HepG2 (cell line): Measurements from ENCODE around the gene SLC16A9. TPM values are rescaled to one million over a fixed set of nuclear protein-coding genes. Genes with fewer than 3 reads are reported as not detected.

Experiments
- ATAC-seq: fragments of 200-7000 bp; cut with Tn5 transposase; 3 replicates; pipeline ENCODE4 v1.9.1; 2020; ENCODE audit warnings: mild to moderate bottlenecking, moderate library complexity
- BruUV-seq: library from RNA; stranded (reverse); fragments of 400-500 nt; replicated peaks from 2 replicates; lab custom pipeline; 2021; lab: Mats Ljungman, UMichigan
- CTCF ChIA-PET: fragments of 300-600 bp; formaldehyde crosslinking; extraction: SDS; loops from one replicate; lab custom pipeline; 2021; ENCODE audit warnings: low total read pairs, inconsistent platforms, low intra/inter-chr PET ratio; lab: Yijun Ruan, JAX
- POLR2A ChIA-PET: fragments of 350-600 bp; sonication (Branson Sonifier 250); formaldehyde crosslinking; loops from one replicate; lab custom pipeline; 2020; ENCODE audit warnings: antibody characterized with exemption, inconsistent platforms; lab: Yijun Ruan, JAX
- DNase-seq: peaks from one replicate; pipeline ENCODE4 v3.0.0-alpha.2; 2015; ENCODE audit warnings: low spot score
- FAIRE-seq: peaks from 3 replicates; lab custom pipeline; 2011; peaks lifted over from hg19 to GRCh38; lab: Jason Lieb, UNC
- H2AFZ ChIP-seq: one replicate; pipeline ENCODE4 v1.6.1; 2011; ENCODE audit warnings: low read length, inconsistent platforms
- H3K27ac ChIP-seq: fragments of 300-600 bp; 3 replicates; pipeline ENCODE4 v1.8.0; 2011; ENCODE audit warnings: mixed run types, mild to moderate bottlenecking, mixed read lengths, low read length, inconsistent platforms; ENCODE audit not compliant: insufficient read depth; ENCODE audit errors: extremely low read length
- H3K27me3 ChIP-seq, 2 experiments: fragments of 200-600 bp in 1 of 2; 2 replicates in 1 of 2; 3 replicates in 1 of 2; pipeline versions ENCODE4 v1.6.0 to v1.8.0; 2011; ENCODE audit warnings: low read length in 2 of 2, mild to moderate bottlenecking in 2 of 2, moderate library complexity in 2 of 2, inconsistent platforms in 1 of 2; ENCODE audit not compliant: insufficient read depth in 2 of 2, control insufficient read depth in 1 of 2
- H3K36me3 ChIP-seq, 2 experiments: fragments of 200-600 bp in 1 of 2; replicated peaks in 1 of 2; 2 replicates in 1 of 2; 3 replicates in 1 of 2; pipeline versions ENCODE4 v1.5.1 to v1.8.0; 2011; ENCODE audit warnings: low read length in 2 of 2, inconsistent platforms in 1 of 2; ENCODE audit not compliant: insufficient read depth in 2 of 2, control insufficient read depth in 1 of 2
- H3K4me1 ChIP-seq: 2 replicates; pipeline ENCODE4 v1.5.1; 2012; ENCODE audit warnings: low read length, inconsistent platforms; ENCODE audit not compliant: insufficient read depth
- H3K4me2 ChIP-seq: 2 replicates; pipeline ENCODE4 v1.6.0; 2011; ENCODE audit warnings: low read depth, low read length, inconsistent platforms
- H3K4me3 ChIP-seq, 3 experiments: fragments of 200-600 bp in 1 of 3; sonication (generic), shearing (Covaris generic) in 1 of 3; replicated peaks in 1 of 3; 2 replicates each; pipeline ENCODE4 v1.5.1; 2011 to 2016; ENCODE audit warnings: low read length in 3 of 3, inconsistent platforms in 2 of 3, low read depth in 2 of 3, mild to moderate bottlenecking in 2 of 3, control low read depth in 1 of 3, mixed read lengths in 1 of 3; ENCODE audit not compliant: insufficient read depth in 1 of 3
- H3K79me2 ChIP-seq: one replicate; pipeline ENCODE4 v1.6.1; 2011; ENCODE audit warnings: low read length, inconsistent platforms; ENCODE audit not compliant: insufficient read depth
- H3K9ac ChIP-seq: 2 replicates; pipeline ENCODE4 v1.6.0; 2011; ENCODE audit warnings: mild to moderate bottlenecking, low read depth, low read length, inconsistent platforms; ENCODE audit not compliant: insufficient read depth
- H3K9me3 ChIP-seq: 2 replicates; pipeline ENCODE4 v1.5.1; 2012; ENCODE audit warnings: mild to moderate bottlenecking, low read length
- H4K20me1 ChIP-seq: 2 replicates; pipeline ENCODE4 v1.6.0; 2011; ENCODE audit warnings: inconsistent platforms, mild to moderate bottlenecking, low read length, moderate library complexity; ENCODE audit not compliant: insufficient read depth
- KDM5A ChIP-seq: fragments of 200-600 bp; sonication (generic); IDR thresholded peaks from 2 replicates; pipeline ENCODE4 v1.7.0; 2018; ENCODE audit warnings: antibody characterized with exemption, mild to moderate bottlenecking, low read length, borderline replicate concordance
- MATR3 ChIP-seq: sonication (generic); formaldehyde crosslinking; IDR thresholded peaks from 2 replicates; pipeline ENCODE4 v1.4.0; 2020; ENCODE audit warnings: missing genetic modification reagents
- SKI ChIP-seq: fragments of 450-650 bp; IDR thresholded peaks from one replicate; pipeline ENCODE4 v1.6.1; 2018; ENCODE audit warnings: mild to moderate bottlenecking; ENCODE audit not compliant: partially characterized antibody
- SMARCE1 ChIP-seq: fragments of 450-650 bp; IDR thresholded peaks from 2 replicates; pipeline ENCODE4 v1.6.1; 2017; ENCODE audit warnings: borderline replicate concordance
- STAT5B ChIP-seq: sonication (generic); formaldehyde crosslinking; IDR thresholded peaks from 2 replicates; pipeline ENCODE4 v1.4.0; 2020; ENCODE audit warnings: missing genetic modification reagents
- ZNF333 ChIP-seq: sonication (generic); formaldehyde crosslinking; IDR thresholded peaks from 2 replicates; pipeline ENCODE4 v1.4.0; 2020; ENCODE audit warnings: mild to moderate bottlenecking, missing genetic modification reagents, borderline replicate concordance
- ZNF564 ChIP-seq: sonication (generic); formaldehyde crosslinking; IDR thresholded peaks from 2 replicates; pipeline ENCODE4 v1.8.1; 2023; ENCODE audit warnings: mild to moderate bottlenecking, missing genetic modification reagents
- WGBS: methylation state at CpG from one replicate; pipeline ENCODE4 v1.1.6; 2017; ENCODE audit warnings: low lambda C conversion rate; 5-methylcytosine and 5-hydroxymethylcytosine counted together
- in situ Hi-C: cut with HindIII; loops from 2 replicates; pipeline ENCODE4 v1.10.0; 2017; ENCODE audit warnings: low pct_unique_long_range_greater_than_20kb; ENCODE audit not compliant: extremely low pct_ligation_motif_present
- intact Hi-C: fragments of 100-400 bp; cut with micrococcal nuclease; formaldehyde crosslinking; loops from one replicate; pipeline ENCODE4 v1.10.0; 2022; ENCODE audit not compliant: unreplicated experiment
- polyA plus RNA-seq, 8 experiments: library from polyadenylated mRNA; depleted of rRNA in 3 of 8; stranded (reverse) in 7 of 8; unstranded in 1 of 8; fragments of >200 nt; fragmentation: Illumina TruSeq in 4 of 8; extraction: Trizol in 4 of 8; gene quantifications; 2 replicates each; pipeline versions ENCODE4 v1.2.1 to v1.2.3, GENCODE V29; 2011 to 2016; ENCODE audit warnings: low read depth in 4 of 8, missing spikeins in 1 of 8, mixed read lengths in 1 of 8; ENCODE audit not compliant: insufficient read depth in 1 of 8
- total RNA-seq, 5 experiments: library from RNA; depleted of rRNA; stranded (reverse); fragments of >200 nt; fragmentation: Illumina TruSeq; extraction: Trizol; gene quantifications; 2 replicates each; pipeline ENCODE4 v1.2.3, GENCODE V29; 2016; ENCODE audit warnings: low read depth in 1 of 5
- TF ChIP-seq, protein P1 (sequence below), 2 experiments: sonication (generic) in 1 of 2; formaldehyde crosslinking in 1 of 2; IDR thresholded peaks; 2 replicates each; pipeline versions ENCODE4 v1.4.0 to v1.6.1; 2018 to 2020; ENCODE audit warnings: missing genetic modification reagents in 2 of 2, borderline replicate concordance in 1 of 2, low read depth in 1 of 2, mild to moderate bottlenecking in 1 of 2, missing biosample characterization in 1 of 2
- TF ChIP-seq, protein P2 (sequence below): sonication (generic); formaldehyde crosslinking; IDR thresholded peaks from 2 replicates; pipeline ENCODE4 v1.4.0; 2020; ENCODE audit warnings: missing genetic modification reagents
- TF ChIP-seq, protein P3 (sequence below): sonication (generic); formaldehyde crosslinking; IDR thresholded peaks from 2 replicates; pipeline ENCODE4 v1.4.0; 2020; ENCODE audit warnings: mild to moderate bottlenecking, low read depth, missing genetic modification reagents
- TF ChIP-seq, protein P4 (sequence below): sonication (generic); formaldehyde crosslinking; IDR thresholded peaks from 2 replicates; pipeline ENCODE4 v1.4.0; 2020; ENCODE audit warnings: missing genetic modification reagents, borderline replicate concordance

SLC16A9 gene
- total and polyA plus RNA-seq, 2 of the 13 experiments (the other 11 are each of a cell fraction or from before 2014, with no cell fraction given), result 0.01 to 0.09 TPM

DNA sequence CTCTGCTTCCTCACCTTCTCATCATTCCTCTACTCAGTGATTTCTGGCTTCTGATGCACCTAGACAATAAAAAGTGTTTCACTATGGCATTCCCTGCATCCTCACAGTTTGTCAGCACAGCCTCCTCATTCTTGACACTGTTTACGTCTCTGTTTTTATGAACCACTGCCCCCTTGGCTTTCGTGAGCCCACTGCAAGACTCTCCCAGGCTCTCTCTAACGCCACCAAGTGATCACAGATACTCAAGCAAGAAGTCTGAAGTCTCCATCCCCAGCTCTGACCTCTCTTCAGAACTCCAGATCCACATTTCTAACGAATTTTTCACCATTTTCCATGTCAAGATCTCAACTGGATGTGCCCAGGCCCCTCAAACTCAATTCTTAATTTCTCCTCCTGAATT lies 8.9 kb downstream of the SLC16A9 start:
- in situ Hi-C loops, result no loop called here
- 0 out of 5 replicates have a peak, but pooled peaks cover 0 to 3% of the 10 kb centered on the region in 2 experiments for H3K27me3 ChIP-seq
- H3K9ac ChIP-seq, result no peak overlapping the region
- ChIA-PET POLR2A (no interaction called here), CTCF (no interaction called here)
- BruUV-seq, result no TSS peak
- H3K27ac ChIP-seq, result no peak overlapping the region
- no peak for ATAC-seq
- no peaks in the 10 kb centered on the region for H4K20me1 ChIP-seq
- H3K9me3 ChIP-seq, result no peaks in the 10 kb centered on the region
- WGBS, result 12% methylated on average over 4 of the region's 4 CpGs
- no peak overlapping the region for H3K4me3 ChIP-seq
- FAIRE-seq, result no peak
- TF ChIP-seq ZNF333 (CRISPR knock-in tag) (no peak), SMARCE1 (no peak), STAT5B (CRISPR knock-in tag) (no peak), KDM5A (no peak), SKI (no peak), MATR3 (no peak), ZNF564 (CRISPR knock-in tag) (no peak)
- TF ChIP-seq, protein P1, sequence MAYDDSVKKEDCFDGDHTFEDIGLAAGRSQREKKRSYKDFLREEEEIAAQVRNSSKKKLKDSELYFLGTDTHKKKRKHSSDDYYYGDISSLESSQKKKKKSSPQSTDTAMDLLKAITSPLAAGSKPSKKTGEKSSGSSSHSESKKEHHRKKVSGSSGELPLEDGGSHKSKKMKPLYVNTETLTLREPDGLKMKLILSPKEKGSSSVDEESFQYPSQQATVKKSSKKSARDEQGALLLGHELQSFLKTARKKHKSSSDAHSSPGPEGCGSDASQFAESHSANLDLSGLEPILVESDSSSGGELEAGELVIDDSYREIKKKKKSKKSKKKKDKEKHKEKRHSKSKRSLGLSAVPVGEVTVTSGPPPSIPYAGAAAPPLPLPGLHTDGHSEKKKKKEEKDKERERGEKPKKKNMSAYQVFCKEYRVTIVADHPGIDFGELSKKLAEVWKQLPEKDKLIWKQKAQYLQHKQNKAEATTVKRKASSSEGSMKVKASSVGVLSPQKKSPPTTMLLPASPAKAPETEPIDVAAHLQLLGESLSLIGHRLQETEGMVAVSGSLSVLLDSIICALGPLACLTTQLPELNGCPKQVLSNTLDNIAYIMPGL (CRISPR knock-in tag; IDR thresholded peaks at IDR 0.05; ENCODE audit: borderline replicate concordance in 1 of 2, low read depth in 1 of 2), result no peak
- TF ChIP-seq, protein P2, sequence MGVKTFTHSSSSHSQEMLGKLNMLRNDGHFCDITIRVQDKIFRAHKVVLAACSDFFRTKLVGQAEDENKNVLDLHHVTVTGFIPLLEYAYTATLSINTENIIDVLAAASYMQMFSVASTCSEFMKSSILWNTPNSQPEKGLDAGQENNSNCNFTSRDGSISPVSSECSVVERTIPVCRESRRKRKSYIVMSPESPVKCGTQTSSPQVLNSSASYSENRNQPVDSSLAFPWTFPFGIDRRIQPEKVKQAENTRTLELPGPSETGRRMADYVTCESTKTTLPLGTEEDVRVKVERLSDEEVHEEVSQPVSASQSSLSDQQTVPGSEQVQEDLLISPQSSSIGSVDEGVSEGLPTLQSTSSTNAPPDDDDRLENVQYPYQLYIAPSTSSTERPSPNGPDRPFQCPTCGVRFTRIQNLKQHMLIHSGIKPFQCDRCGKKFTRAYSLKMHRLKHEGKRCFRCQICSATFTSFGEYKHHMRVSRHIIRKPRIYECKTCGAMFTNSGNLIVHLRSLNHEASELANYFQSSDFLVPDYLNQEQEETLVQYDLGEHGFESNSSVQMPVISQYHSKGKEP (CRISPR knock-in tag), result no peak
- TF ChIP-seq, protein P3, sequence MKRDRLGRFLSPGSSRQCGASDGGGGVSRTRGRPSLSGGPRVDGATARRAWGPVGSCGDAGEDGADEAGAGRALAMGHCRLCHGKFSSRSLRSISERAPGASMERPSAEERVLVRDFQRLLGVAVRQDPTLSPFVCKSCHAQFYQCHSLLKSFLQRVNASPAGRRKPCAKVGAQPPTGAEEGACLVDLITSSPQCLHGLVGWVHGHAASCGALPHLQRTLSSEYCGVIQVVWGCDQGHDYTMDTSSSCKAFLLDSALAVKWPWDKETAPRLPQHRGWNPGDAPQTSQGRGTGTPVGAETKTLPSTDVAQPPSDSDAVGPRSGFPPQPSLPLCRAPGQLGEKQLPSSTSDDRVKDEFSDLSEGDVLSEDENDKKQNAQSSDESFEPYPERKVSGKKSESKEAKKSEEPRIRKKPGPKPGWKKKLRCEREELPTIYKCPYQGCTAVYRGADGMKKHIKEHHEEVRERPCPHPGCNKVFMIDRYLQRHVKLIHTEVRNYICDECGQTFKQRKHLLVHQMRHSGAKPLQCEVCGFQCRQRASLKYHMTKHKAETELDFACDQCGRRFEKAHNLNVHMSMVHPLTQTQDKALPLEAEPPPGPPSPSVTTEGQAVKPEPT (CRISPR knock-in tag), result no peak
- TF ChIP-seq, protein P4, sequence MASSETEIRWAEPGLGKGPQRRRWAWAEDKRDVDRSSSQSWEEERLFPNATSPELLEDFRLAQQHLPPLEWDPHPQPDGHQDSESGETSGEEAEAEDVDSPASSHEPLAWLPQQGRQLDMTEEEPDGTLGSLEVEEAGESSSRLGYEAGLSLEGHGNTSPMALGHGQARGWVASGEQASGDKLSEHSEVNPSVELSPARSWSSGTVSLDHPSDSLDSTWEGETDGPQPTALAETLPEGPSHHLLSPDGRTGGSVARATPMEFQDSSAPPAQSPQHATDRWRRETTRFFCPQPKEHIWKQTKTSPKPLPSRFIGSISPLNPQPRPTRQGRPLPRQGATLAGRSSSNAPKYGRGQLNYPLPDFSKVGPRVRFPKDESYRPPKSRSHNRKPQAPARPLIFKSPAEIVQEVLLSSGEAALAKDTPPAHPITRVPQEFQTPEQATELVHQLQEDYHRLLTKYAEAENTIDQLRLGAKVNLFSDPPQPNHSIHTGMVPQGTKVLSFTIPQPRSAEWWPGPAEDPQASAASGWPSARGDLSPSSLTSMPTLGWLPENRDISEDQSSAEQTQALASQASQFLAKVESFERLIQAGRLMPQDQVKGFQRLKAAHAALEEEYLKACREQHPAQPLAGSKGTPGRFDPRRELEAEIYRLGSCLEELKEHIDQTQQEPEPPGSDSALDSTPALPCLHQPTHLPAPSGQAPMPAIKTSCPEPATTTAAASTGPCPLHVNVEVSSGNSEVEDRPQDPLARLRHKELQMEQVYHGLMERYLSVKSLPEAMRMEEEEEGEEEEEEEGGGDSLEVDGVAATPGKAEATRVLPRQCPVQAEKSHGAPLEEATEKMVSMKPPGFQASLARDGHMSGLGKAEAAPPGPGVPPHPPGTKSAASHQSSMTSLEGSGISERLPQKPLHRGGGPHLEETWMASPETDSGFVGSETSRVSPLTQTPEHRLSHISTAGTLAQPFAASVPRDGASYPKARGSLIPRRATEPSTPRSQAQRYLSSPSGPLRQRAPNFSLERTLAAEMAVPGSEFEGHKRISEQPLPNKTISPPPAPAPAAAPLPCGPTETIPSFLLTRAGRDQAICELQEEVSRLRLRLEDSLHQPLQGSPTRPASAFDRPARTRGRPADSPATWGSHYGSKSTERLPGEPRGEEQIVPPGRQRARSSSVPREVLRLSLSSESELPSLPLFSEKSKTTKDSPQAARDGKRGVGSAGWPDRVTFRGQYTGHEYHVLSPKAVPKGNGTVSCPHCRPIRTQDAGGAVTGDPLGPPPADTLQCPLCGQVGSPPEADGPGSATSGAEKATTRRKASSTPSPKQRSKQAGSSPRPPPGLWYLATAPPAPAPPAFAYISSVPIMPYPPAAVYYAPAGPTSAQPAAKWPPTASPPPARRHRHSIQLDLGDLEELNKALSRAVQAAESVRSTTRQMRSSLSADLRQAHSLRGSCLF (CRISPR knock-in tag), result no peak
- no peaks in the 10 kb centered on the region for H3K36me3 ChIP-seq
- no peak overlapping the region for H3K4me2 ChIP-seq
- H3K79me2 ChIP-seq, result no peaks in the 10 kb centered on the region
- peaks cover 16% of the 10 kb centered on the region for H3K4me1 ChIP-seq
- no peak for DNase-seq
- H2AFZ ChIP-seq, result no peak overlapping the region
- intact Hi-C loops, result no loop called here
